Stimulated activated CD8-positive, alpha-beta memory T cell treated with anti-CD3 and anti-CD28 coated beads, Interleukin-2, amount 100 ng/mL, for 48 hours (primary cell): ENCODE data around the gene TPBG.

Source experiments
- DNase-seq, 2 donors: peaks; one replicate each; pipeline ENCODE4 v3.0.0-alpha.2; 2020; ENCODE audit warnings: low read depth in 2 of 2

Gene TPBG

GRCh38 chr6:82363428-82364086 lies at the start of gene TPBG:
Gene TPBG, plus strand, starts transcription at chr6:82363817. Its CDS starts 1,145 bp downstream, at chr6:82364962.
- no peak for DNase-seq

DNA sequence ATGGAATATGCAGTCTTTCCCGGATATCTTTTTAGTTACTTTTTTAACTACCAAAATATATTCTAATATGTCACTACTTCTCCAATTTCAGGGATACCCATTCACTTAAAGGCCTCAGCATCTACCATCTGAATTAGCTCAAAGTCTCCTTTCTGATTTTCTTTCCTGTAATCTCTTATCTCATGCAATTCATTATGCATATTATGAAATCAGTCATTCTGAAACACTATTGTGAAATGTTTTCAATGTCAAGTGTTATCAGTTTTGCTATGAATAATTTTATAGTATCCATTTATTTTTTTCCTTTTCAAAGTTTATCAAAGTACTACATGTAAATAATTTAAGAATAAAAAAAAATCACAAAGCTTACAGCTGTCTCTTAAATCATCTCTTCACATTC lies 41.2 kb upstream of the TPBG start:
- no peak for DNase-seq

DNA sequence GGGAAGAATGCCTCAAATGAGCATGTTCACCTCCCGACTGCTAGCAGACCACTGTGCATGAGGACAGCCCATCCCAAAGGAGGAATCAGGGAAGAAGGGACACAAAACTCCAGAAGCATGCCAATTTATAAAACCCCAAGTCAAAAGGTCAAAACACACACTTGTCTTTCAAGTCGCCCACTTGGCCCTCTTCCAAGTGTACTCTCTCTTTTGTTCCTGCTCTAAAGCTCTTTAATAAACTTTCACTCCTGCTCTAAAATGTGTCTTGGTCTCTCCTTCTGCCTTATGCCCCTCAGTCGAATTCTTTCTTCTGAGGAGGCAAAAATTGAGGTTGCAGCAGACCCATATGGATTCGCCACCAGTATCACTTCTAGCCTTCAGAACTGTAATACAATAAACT lies 33.9 kb upstream of the TPBG start:
- DNase-seq, result no peak

- no peak for DNase-seq
Observed at GRCh38 chr6:82330171-82330804, 33.3 kb upstream of the TPBG start.

DNA sequence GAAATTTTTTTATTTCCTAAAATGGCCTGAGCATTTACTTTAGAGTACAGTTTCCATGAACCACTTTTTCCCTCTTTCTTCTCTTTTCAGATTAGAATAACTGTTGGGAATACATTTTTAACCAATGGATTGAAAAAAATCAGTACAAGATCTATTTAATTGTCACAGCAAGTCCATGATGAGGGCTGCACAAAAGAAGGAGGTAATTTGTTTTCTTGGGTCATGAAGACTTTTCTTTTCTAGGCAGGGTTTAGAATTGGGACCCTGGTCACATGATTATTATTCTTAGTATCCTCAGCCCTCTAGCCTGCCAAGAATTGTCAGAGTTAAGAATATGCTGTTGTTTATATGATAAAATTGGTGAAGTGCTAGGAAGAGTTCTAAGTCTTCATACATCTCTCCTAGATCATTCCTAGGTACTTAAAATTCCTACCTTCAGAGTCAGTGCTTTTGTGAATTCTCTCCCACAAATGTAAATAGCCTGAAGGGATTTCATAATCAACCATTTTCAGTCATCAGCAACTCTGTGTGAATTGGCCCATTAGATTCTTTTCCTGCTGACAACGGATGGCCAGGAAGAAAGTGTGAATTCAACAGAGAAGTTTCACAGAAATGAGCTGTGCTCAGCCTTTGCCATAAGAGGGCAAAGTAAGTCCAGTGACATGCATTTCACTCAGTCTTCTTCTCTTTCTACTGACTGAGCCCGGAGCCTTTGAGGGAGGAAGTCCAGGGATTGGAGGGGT lies 32.4 kb upstream of the TPBG start:
- no peak for DNase-seq

GRCh38 chr6:82333781-82334180 lies 29.8 kb upstream of the TPBG start:
- DNase-seq, result no peak

DNA sequence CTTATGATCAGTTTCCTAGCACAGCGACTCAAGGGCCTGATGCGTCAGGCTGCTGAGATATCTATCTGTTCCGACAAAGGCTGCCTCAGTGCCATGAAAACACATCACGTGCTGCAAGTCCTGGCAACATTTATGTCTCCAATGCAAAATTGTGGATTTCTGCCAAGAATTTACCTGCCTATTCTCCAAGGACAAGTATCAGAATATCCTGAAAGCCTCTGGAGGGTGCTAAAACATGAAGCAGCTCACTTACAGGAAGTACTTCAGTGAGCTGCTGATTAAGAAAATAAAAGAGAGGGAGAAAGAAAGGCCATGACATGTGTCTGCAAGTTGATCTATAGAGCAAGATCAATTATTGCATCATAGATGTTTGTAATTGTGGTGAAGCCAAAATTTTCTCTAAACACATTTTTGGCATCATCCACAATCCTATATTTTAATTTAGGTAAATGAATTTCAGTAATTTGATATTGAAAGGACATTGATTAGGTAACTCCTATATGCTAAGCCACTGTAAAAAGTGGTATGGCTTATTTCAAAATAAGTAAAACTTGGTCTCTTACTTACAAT lies 25.8 kb upstream of the TPBG start:
- no peak for DNase-seq

GRCh38 chr6:82348130-82348529 lies 15.5 kb upstream of the TPBG start:
- DNase-seq, result no peak

DNA sequence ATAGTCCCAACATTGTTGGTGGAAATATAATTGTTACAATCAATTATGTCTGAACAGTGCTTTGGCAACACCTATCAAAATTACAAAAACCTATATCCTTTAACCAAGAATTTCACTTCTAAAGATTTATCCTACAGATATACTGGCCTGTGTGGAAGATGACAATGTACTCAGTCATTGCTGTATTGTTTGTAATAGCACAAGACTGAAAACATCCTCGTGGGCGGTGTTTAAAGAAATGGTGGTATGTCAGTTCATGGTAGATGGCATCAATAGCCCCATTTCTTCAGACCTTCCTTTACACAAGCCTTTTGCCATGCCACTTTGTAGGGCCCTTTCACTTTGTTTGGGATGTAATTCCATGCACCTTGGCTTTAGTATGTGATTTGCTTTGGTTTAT lies 9.8 kb upstream of the TPBG start:
- DNase-seq, result no peak

DNA sequence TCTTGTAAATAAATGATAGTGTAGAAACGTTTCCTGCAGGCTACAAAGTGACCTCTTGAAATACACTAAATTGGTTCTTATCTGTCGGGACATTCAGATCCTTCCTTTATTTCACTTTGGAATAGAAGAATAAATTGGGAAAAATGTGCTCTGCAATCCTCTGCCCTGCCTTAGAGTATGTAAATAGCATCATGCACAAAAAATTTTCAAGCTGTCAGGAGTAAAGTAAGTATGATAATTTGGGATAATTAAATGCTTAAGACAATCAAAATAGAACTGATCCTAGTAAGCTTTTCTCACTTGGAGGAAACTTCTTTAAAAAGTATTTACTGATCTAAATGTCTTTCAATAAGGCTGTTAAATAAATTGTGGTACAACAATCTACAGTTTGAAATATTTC lies 3.1 kb upstream of the TPBG start:
- no peak for DNase-seq

DNA sequence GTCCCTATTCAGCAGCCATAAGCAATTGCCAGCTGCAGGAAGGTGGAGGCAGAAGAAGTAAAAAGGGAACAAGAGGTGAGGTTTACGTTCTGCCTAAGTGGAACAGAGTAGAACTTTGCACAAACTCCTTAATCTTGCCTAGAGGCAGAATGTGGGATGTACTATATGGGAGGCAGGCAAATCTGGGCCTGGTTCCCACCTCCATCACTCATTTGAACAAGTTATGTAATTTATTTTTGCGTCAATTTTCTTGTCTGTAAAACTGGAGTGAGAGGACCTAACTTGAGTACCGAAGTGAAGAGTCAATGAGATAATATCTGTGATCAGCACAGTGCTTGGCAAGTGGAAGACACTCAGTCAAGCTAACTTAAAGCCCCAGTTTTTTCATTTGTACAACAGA lies 2.0 kb upstream of the TPBG start:
- DNase-seq, result no peak

DNA sequence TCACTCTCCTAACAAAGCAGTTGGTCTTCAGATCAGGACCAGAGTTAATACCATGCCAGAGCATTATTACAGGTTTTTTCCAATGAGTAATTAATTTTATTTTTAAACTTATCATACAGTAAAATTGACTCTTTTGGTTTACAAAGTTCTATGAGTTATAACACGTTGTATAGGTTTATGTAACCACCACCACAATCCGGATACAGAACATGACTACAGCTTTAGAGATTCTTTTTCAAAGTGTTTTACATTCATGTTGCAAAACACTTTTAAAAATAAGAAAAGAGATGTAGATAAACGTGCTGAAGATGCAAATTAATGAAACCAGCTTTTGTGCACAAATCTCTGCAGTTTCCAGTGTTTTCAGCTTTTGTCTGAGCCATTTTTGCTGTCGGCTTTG lies 1.5 kb upstream of the TPBG start:
- DNase-seq, result no peak

- no peak for DNase-seq
Observed at GRCh38 chr6:82362878-82363427, 664 bp upstream of the TPBG start.

DNA sequence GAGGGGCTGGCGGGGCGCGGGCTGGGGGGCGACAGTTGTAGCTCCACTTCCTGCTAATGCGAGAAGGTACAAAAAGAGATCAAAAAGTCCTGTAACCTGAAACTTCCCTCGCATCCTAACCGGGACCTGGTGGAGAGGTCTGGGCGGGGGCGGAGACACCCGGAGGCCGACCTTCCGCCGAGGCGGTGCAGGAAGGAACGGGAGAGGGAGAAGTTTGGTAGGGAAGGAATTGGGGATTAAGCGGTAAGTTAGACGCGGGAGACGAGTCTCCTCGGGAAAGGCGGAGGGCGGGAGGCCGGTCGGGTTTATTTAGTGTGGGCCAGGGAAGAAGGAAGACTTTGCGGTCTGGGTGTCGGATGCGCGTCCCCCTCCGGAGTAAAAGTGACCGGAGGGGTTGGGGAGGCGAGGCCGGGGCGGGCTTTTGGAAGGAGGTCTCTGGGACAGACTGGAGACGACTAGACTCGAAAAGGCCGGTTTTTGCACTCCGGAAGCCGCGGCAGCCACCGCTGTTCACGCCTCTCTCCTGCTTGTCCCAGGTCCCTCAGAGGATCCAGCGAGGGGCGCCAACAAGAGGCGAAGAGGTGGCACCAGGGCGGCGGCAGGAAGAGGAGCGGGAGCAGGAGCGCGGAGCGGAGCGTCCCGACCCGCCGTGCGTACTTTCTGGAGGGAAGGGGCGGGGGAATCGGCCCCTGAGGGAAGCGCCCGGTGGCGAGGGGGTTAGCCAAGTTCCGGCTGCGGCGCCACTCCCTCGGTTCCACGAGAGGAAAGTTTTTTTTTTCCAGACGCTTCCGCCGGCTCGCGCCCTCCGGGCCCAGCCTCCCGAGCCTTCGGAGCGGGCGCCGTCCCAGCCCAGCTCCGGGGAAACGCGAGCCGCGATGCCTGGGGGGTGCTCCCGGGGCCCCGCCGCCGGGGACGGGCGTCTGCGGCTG lies 734 bp downstream of the TPBG start:
- DNase-seq, result no peak

GRCh38 chr6:82365016-82365795 lies 1.6 kb downstream of the TPBG start:
- no peak for DNase-seq

GRCh38 chr6:82367704-82368103 lies 4.1 kb downstream of the TPBG start:
- no peak for DNase-seq

GRCh38 chr6:82370788-82371187 lies 7.2 kb downstream of the TPBG start:
- DNase-seq, result no peak

GRCh38 chr6:82371799-82372546 lies 8.4 kb downstream of the TPBG start:
- no peak for DNase-seq

GRCh38 chr6:82372656-82373055 lies 9.0 kb downstream of the TPBG start:
- no peak for DNase-seq

GRCh38 chr6:82374516-82374915 lies 10.9 kb downstream of the TPBG start:
- no peak for DNase-seq
